Measurements from ENCODE around the gene LRCH3. TPM values are rescaled to one million over a fixed set of nuclear protein-coding genes. Genes with fewer than 3 reads are reported as not detected.

The LRCH3 gene
- total and polyA plus RNA-seq, 9 of the 15 experiments (the other 6 are each of a cell fraction or from before 2014, with no cell fraction given): 4.6 to 75.3 (median 30.3) TPM

DNA sequence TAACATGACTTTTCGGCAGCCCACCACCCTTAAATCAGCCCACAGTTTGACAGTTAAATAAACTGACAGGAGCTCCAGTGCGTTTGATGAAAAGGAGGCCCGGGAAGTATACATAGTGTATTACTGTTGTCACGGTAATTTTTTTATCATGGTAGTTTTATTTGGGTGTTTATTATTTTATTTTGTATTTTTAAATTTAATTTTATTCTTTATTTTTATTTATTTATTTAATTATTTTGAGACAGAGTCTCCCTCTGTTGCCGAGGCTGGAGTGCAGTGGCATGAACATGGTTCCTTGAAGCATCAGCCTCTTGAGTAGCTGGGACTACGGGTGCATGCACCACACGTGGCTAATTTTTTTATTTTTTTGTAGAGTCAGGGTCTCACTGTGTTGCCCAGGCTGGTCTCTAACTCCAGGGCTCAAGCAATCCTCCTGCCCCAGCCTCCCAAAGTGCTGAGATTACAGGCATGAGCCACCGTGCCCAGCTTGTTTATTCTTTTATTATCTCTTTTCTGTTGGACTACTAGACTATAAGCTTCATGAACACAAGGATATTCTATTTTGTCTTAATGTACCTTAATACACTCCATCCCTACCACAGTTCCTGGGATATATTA is 65.3 kb downstream of the LRCH3 start:
- no peak for TF ChIP-seq C11orf30 (IDR thresholded peaks at IDR 0.05; ENCODE audit: low read depth)
- TF ChIP-seq ZNF347 (CRISPR knock-in tag; IDR thresholded peaks at IDR 0.05; ENCODE audit: low read depth): no peak
- TF ChIP-seq ZNF121 (CRISPR knock-in tag; conservative IDR thresholded peaks at IDR 0.05): peak; percentile 45
- TF ChIP-seq CC2D1A (IDR thresholded peaks at IDR 0.05): no peak
- no peak for TF ChIP-seq TGIF2 (CRISPR knock-in tag; IDR thresholded peaks at IDR 0.05)
- TF ChIP-seq FOXJ2 (tag; IDR thresholded peaks at IDR 0.05): no peak
- TF ChIP-seq, protein P1, sequence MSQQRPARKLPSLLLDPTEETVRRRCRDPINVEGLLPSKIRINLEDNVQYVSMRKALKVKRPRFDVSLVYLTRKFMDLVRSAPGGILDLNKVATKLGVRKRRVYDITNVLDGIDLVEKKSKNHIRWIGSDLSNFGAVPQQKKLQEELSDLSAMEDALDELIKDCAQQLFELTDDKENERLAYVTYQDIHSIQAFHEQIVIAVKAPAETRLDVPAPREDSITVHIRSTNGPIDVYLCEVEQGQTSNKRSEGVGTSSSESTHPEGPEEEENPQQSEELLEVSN (IDR thresholded peaks at IDR 0.05; ENCODE audit: borderline replicate concordance in 1 of 2, extremely low read depth in 1 of 2, insufficient read depth in 1 of 2, insufficient read length in 1 of 2, low read depth in 1 of 2, low read length in 1 of 2, poor library complexity in 1 of 2, severe bottlenecking in 1 of 2): no peak
- in situ Hi-C loops (cut with MboI): no loop called here
- BruUV-seq (replicated peaks): no TSS peak
- ChIA-PET POLR2A (interaction anchor here (0.8 to 2.0 kb wide), 3 partner anchors 14 to 19 kb away, joined by 3 to 6 read pairs (median 3); no protein-coding TSS in a partner anchor), CTCF (ENCODE audit: low intra/inter-chr PET ratio) (no interaction called here)
- peaks cover 56% of the 10 kb centered on the region for H3K36me3 ChIP-seq (ENCODE audit: control insufficient read depth, insufficient read depth, low read length)
- no peak overlapping the region for H3K4me3 ChIP-seq
- no peaks in the 10 kb centered on the region for H3K9me1 ChIP-seq (ENCODE audit: control insufficient read depth, insufficient read depth, low read length)
- H3K79me2 ChIP-seq (ENCODE audit: control insufficient read depth, insufficient read depth, low read length): no peaks in the 10 kb centered on the region
- H4K20me1 ChIP-seq (replicated peaks; ENCODE audit: control insufficient read depth, insufficient read depth, low read length): no peaks in the 10 kb centered on the region
- no peaks in the 10 kb centered on the region for H3K27me3 ChIP-seq (ENCODE audit: control insufficient read depth in 2 of 2, insufficient read depth in 2 of 2, low read length in 2 of 2)
- 92% methylated on average over 8 of the region's 8 CpGs for WGBS (ENCODE audit: insufficient coverage, low coverage, missing lambda C conversion rate)
- H3K4me1 ChIP-seq (replicated peaks in 1 of 2; ENCODE audit: control insufficient read depth in 2 of 2, insufficient read depth in 2 of 2, low read length in 2 of 2): no peaks in the 10 kb centered on the region
- intact Hi-C loops (cut with micrococcal nuclease): no loop called here
- H3K27ac ChIP-seq (ENCODE audit: extremely low read depth, low read depth, low read length): no peak overlapping the region
- no peak overlapping the region for H2AFZ ChIP-seq (ENCODE audit: low read depth, low read length)
- no peaks in the 10 kb centered on the region for H3K9me3 ChIP-seq (replicated peaks; ENCODE audit: control insufficient read depth, insufficient read depth, low read depth, low read length)
- H3K4me2 ChIP-seq (ENCODE audit: insufficient read depth, low read length): no peak overlapping the region
- FAIRE-seq (no peak), ATAC-seq (no peak), DNase-seq (ENCODE audit: extremely low read depth in 1 of 4, low spot score in 3 of 4) (no peak)
- H3K9ac ChIP-seq (ENCODE audit: insufficient read depth in 1 of 2, low read depth in 2 of 2, low read length in 2 of 2): no peak overlapping the region
